Endothelial cell (in vitro differentiated cells): Measurements from ENCODE around the gene CFAP61. TPM values are rescaled to one million over a fixed set of nuclear protein-coding genes. Genes with fewer than 3 reads are reported as not detected.

Experiments
- DNase-seq: peaks from one replicate; pipeline ENCODE4 v3.0.0; 2021; ENCODE audit warnings: low spot score
- H3K27ac Mint-ChIP-seq: one replicate; pipeline ENCODE4 v1.8.0; 2021; ENCODE audit warnings: mixed read lengths, inconsistent platforms; ENCODE audit not compliant: unreplicated experiment
- H3K27me3 Mint-ChIP-seq: one replicate; pipeline ENCODE4 v1.8.0; 2021; ENCODE audit warnings: mild to moderate bottlenecking, moderate library complexity, mixed read lengths, inconsistent platforms; ENCODE audit not compliant: unreplicated experiment
- H3K36me3 Mint-ChIP-seq: one replicate; pipeline ENCODE4 v1.8.0; 2021; ENCODE audit warnings: mild to moderate bottlenecking, low read depth, mixed read lengths, inconsistent platforms; ENCODE audit not compliant: unreplicated experiment
- H3K4me1 Mint-ChIP-seq: one replicate; pipeline ENCODE4 v1.8.0; 2021; ENCODE audit warnings: mild to moderate bottlenecking, mixed read lengths, inconsistent platforms; ENCODE audit not compliant: unreplicated experiment
- H3K4me3 Mint-ChIP-seq: one replicate; pipeline ENCODE4 v1.8.0; 2021; ENCODE audit warnings: mild to moderate bottlenecking, mixed read lengths, inconsistent platforms; ENCODE audit not compliant: unreplicated experiment
- H3K9me3 Mint-ChIP-seq: one replicate; pipeline ENCODE4 v1.8.0; 2021; ENCODE audit warnings: mixed read lengths, inconsistent platforms; ENCODE audit not compliant: unreplicated experiment
- total RNA-seq: library from RNA; stranded (reverse); fragmentation: NEBNext Ultra II Directional; extraction: Animal tissue kit (Norgen Biotek cat#: 25700); gene quantifications from one replicate; pipeline ENCODE4 v1.2.1, GENCODE V29; 2021; ENCODE audit not compliant: unreplicated experiment
- TF ChIP-seq, protein P1 (sequence below): fragments of 200-600 bp; sonication (generic); IDR thresholded peaks from one replicate; pipeline ENCODE4 v1.5.0; 2021; ENCODE audit warnings: antibody characterized with exemption; ENCODE audit not compliant: unreplicated experiment

CFAP61 gene
- total RNA-seq, 1 donor from 2014 or later, result not detected

DNA sequence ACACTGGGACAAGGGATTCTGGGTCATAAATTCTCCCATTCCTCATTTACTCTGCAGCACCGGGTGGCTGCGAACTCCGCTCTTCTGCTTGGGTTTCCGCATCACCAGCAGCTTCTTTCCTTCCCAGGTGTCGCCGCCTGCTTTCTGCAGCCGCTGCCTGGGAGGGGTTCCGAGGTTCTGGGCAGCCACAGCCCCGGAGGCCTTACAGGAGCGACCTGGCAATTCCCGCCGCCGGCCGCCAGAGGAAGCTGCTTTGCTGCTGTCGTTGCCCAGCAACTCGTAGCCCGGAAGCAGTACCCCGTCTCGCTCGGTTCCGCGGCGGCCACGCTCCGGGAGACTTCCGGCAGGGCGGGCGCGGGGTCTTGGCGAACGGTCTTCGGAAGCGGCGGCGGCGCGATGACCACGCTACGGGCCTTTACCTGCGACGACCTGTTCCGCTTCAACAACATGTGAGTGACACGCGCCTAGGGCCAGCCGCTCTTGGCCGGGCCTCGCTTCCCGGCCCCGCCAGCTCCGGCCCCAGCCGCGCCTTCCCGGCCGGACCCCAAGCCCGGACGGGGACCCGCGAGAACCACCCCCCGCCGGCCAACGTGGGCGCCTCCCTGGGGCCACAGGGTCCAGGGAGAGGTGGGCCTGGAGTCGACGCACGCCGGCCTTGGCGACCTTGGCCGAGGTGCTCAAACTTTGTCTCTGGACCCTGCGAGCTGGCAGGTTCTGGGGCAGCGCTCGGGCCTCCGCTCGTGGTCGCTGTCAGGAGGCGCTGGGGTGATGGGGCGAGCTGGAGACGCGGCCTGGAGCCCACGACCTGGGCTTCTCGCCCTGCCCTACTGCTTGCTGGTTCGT lies 35.1 kb upstream of the CFAP61 start, which contains the start of gene NAA20:
NAA20 (plus strand) TSS at position 362 of the 843 bp plus-strand sequence; CDS start at position 397, 35 bp downstream.
- Mint-ChIP-seq H3K36me3 (peaks cover 5% of the 10 kb centered on the region), H3K9me3 (no peaks in the 10 kb centered on the region), H3K4me3 (peak within 1 kb of the TSS; percentile 86), H3K4me1 (peaks cover 33% of the 10 kb centered on the region), H3K27me3 (peaks cover 24% of the 10 kb centered on the region), H3K27ac (peak within 1 kb of the TSS; percentile 78)
- peak; percentile 95 for DNase-seq
- TF ChIP-seq, protein P1, sequence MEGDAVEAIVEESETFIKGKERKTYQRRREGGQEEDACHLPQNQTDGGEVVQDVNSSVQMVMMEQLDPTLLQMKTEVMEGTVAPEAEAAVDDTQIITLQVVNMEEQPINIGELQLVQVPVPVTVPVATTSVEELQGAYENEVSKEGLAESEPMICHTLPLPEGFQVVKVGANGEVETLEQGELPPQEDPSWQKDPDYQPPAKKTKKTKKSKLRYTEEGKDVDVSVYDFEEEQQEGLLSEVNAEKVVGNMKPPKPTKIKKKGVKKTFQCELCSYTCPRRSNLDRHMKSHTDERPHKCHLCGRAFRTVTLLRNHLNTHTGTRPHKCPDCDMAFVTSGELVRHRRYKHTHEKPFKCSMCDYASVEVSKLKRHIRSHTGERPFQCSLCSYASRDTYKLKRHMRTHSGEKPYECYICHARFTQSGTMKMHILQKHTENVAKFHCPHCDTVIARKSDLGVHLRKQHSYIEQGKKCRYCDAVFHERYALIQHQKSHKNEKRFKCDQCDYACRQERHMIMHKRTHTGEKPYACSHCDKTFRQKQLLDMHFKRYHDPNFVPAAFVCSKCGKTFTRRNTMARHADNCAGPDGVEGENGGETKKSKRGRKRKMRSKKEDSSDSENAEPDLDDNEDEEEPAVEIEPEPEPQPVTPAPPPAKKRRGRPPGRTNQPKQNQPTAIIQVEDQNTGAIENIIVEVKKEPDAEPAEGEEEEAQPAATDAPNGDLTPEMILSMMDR, result peak; percentile 45

DNA sequence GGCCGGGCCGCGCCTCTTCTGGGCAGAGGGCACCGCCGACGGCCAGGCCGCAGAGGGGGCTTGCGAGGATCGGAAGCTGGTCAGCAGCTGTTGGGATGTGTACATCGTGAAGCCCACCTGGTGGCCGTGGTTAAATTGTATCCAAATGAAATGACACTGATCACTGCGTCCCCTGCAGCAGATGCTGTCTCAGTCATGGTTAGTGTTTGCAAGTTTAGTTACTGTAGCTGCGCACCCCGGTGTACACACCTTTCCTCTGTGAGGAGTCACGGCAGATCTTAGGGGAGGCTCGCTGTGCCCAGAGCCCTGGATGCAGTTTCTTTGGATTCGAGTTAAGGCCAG lies 34.5 kb upstream of the CFAP61 start:
- H3K4me3 Mint-ChIP-seq, result peak overlapping the region; percentile 80
- H3K27ac Mint-ChIP-seq, result peak overlapping the region; percentile 72
- H3K27me3 Mint-ChIP-seq, result peaks cover 21% of the 10 kb centered on the region
- TF ChIP-seq, protein P1, result no peak
- no peak for DNase-seq
- H3K4me1 Mint-ChIP-seq, result peaks cover 30% of the 10 kb centered on the region
- H3K9me3 Mint-ChIP-seq, result no peaks in the 10 kb centered on the region
- H3K36me3 Mint-ChIP-seq, result peaks cover 5% of the 10 kb centered on the region

DNA sequence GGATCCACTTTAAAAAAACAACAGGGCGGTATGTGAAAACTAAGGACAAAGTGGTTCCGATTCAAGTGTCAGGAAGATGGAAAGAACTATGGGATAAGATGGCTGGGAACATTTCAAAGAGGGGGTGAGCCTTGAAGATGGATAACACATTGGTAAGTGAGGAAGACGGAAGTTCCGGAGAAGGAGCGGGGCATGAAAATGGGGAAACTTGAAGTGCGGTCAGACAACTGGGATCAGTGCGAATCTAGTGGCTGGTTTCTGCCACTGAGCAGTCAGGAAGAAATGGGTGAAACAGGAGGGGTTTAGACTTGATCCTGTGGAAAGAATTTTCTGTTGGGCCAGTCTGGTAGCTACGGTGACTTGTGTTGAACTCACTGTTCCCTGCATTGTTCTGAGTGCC lies 34.0 kb upstream of the CFAP61 start:
- Mint-ChIP-seq H3K4me1 (peaks cover 30% of the 10 kb centered on the region), H3K27me3 (peaks cover 21% of the 10 kb centered on the region), H3K9me3 (no peaks in the 10 kb centered on the region), H3K36me3 (peaks cover 5% of the 10 kb centered on the region), H3K4me3 (peak overlapping the region; percentile 80), H3K27ac (peak overlapping the region; percentile 72)
- TF ChIP-seq, protein P1, result no peak
- no peak for DNase-seq

DNA sequence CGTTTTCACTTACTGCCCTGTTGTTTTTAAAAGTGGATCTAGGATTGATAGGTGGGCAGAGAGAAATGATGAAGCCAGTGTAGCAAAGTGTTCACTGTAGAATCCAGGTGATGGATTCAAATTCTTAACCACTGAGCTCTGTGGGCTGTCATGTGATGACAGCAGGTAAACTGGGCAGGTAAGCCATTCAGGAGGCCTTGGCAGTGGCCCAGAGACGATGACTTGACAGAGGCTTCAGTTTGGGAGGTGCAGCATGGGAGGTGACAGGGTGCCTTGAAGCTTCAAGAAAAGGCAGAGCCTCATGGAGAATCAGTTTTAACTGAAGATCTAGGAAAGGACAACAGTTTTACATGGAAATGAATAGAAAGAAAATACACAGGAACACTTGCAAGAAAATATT lies 33.2 kb upstream of the CFAP61 start:
- H3K4me1 Mint-ChIP-seq, result peaks cover 30% of the 10 kb centered on the region

More for the DNA sequence above, 33.2 kb upstream of the CFAP61 start:
- no peak for DNase-seq
- no peaks in the 10 kb centered on the region for H3K9me3 Mint-ChIP-seq
- H3K27ac Mint-ChIP-seq, result peak overlapping the region; percentile 72
- H3K36me3 Mint-ChIP-seq, result peaks cover 7% of the 10 kb centered on the region
- peak overlapping the region; percentile 14 for H3K4me3 Mint-ChIP-seq
- TF ChIP-seq, protein P1, result no peak
- H3K27me3 Mint-ChIP-seq, result peaks cover 21% of the 10 kb centered on the region
